ENCODE data around the gene CNTFR. TPM values are rescaled to one million over a fixed set of nuclear protein-coding genes. Genes with fewer than 3 reads are reported as not detected.

CNTFR gene
- total RNA-seq, 1 donor from 2014 or later: 4.7 TPM

- Histone ChIP-seq H3K36me3 (no peaks in the 10 kb centered on the region), H3K27me3 (no peaks in the 10 kb centered on the region), H3K27ac (no peak overlapping the region), H3K4me3 (no peak overlapping the region), H3K4me1 (peaks cover 0 to 2% of the 10 kb centered on the region in 2 donors), H3K9me3 (no peaks in the 10 kb centered on the region)
- no peak for DNase-seq (ENCODE audit: low spot score in 2 of 2)
- intact Hi-C loops (cut with DNase I): no loop called here
- TF ChIP-seq CTCF (IDR thresholded peaks at IDR 0.05): no peak
These were observed 72.3 kb downstream of the CNTFR start for GRCh38 chr9:34517185-34517584.

GRCh38 chr9:34515959-34516358 lies 73.6 kb downstream of the CNTFR start:
- no peaks in the 10 kb centered on the region for H3K27me3 ChIP-seq
- H3K4me1 ChIP-seq: no peaks in the 10 kb centered on the region
- TF ChIP-seq CTCF (IDR thresholded peaks at IDR 0.05): no peak
- H3K36me3 ChIP-seq: no peaks in the 10 kb centered on the region
- no peak overlapping the region for H3K4me3 ChIP-seq
- peak in 1 of 2 donors; percentile 25 for DNase-seq (ENCODE audit: low spot score in 2 of 2)
- no peak overlapping the region for H3K27ac ChIP-seq
- intact Hi-C loops (cut with DNase I): no loop called here
- H3K9me3 ChIP-seq: no peaks in the 10 kb centered on the region

GRCh38 chr9:34514816-34515215 lies 74.7 kb downstream of the CNTFR start:
- no peaks in the 10 kb centered on the region for H3K27me3 ChIP-seq
- no peaks in the 10 kb centered on the region for H3K9me3 ChIP-seq
- no peak for DNase-seq (ENCODE audit: low spot score in 2 of 2)
- no peak overlapping the region for H3K4me3 ChIP-seq
- intact Hi-C loops (cut with DNase I): no loop called here
- TF ChIP-seq CTCF (IDR thresholded peaks at IDR 0.05): no peak
- no peaks in the 10 kb centered on the region for H3K36me3 ChIP-seq
- no peaks in the 10 kb centered on the region for H3K4me1 ChIP-seq
- no peak overlapping the region for H3K27ac ChIP-seq

GRCh38 chr9:34514401-34514800 lies 75.1 kb downstream of the CNTFR start:
- DNase-seq (ENCODE audit: low spot score in 2 of 2): peak in 1 of 2 donors; percentile 42
- TF ChIP-seq CTCF (IDR thresholded peaks at IDR 0.05): no peak
- H3K9me3 ChIP-seq: no peaks in the 10 kb centered on the region
- intact Hi-C loops (cut with DNase I): no loop called here
- H3K4me3 ChIP-seq: no peak overlapping the region
- no peaks in the 10 kb centered on the region for H3K4me1 ChIP-seq
- no peaks in the 10 kb centered on the region for H3K36me3 ChIP-seq
- no peak overlapping the region for H3K27ac ChIP-seq
- no peaks in the 10 kb centered on the region for H3K27me3 ChIP-seq

- TF ChIP-seq CTCF (IDR thresholded peaks at IDR 0.05): no peak
- H3K27me3 ChIP-seq: no peaks in the 10 kb centered on the region
- intact Hi-C loops (cut with DNase I): no loop called here
- H3K27ac ChIP-seq: no peak overlapping the region
- DNase-seq (ENCODE audit: low spot score in 2 of 2): peak in 1 of 2 donors; percentile 46
- no peaks in the 10 kb centered on the region for H3K36me3 ChIP-seq
- H3K9me3 ChIP-seq: no peaks in the 10 kb centered on the region
- H3K4me1 ChIP-seq: no peaks in the 10 kb centered on the region
- H3K4me3 ChIP-seq: no peak overlapping the region
These were observed 75.8 kb downstream of the CNTFR start for GRCh38 chr9:34513567-34514214.
